ENCODE results near the gene MYLK2.
"Not testable (repeated sequence)": the region's sequence is repeated elsewhere in the genome, so short reads cannot be mapped to it uniquely, and the experiment has no call there.

Gene MYLK2

GRCh38 chr20:31826074-31826473 is 6.9 kb downstream of the MYLK2 start:
- ATAC-seq = no peak
- no peak for TF ChIP-seq CSDC2 (CRISPR knock-in tag; IDR thresholded peaks at IDR 0.05)

DNA sequence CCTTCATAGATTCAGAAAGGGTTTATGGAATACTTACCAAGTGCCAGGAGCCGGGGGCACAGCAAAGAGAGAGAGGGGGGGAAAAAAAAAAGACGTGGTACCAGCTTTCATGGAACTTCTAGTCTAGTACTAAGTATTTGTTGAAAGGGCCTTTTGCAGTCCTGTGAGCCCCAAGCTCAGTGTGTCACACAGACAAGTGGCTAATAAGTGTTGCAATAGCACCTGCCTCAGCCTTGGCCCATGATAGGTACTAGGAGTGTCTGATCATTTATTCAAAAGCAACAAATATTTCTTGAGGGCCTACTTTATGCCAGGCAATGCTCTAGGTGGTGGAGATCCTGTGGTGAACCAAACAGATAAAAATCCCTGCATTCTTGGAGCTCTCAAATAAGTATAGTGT is 7.9 kb downstream of the MYLK2 start:
- ATAC-seq = no peak
- TF ChIP-seq SNAI2 (CRISPR knock-in tag; IDR thresholded peaks at IDR 0.05) = no peak
- no peak for TF ChIP-seq ZFP3 (CRISPR knock-in tag; IDR thresholded peaks at IDR 0.05)
- TF ChIP-seq ZNF8 (CRISPR knock-in tag; IDR thresholded peaks at IDR 0.05) = no peak
- no peak for TF ChIP-seq TCF4 (CRISPR knock-in tag; IDR thresholded peaks at IDR 0.05; ENCODE audit: borderline replicate concordance)
- TF ChIP-seq OSR1 (CRISPR knock-in tag; IDR thresholded peaks at IDR 0.05) = no peak
- TF ChIP-seq TOX (CRISPR knock-in tag; IDR thresholded peaks at IDR 0.05; ENCODE audit: borderline replicate concordance) = no peak
- no peak for TF ChIP-seq ARNTL (CRISPR knock-in tag; IDR thresholded peaks at IDR 0.05; ENCODE audit: borderline replicate concordance, low read depth)
- TF ChIP-seq CSDC2 (CRISPR knock-in tag; IDR thresholded peaks at IDR 0.05) = no peak
- TF ChIP-seq, protein P1, sequence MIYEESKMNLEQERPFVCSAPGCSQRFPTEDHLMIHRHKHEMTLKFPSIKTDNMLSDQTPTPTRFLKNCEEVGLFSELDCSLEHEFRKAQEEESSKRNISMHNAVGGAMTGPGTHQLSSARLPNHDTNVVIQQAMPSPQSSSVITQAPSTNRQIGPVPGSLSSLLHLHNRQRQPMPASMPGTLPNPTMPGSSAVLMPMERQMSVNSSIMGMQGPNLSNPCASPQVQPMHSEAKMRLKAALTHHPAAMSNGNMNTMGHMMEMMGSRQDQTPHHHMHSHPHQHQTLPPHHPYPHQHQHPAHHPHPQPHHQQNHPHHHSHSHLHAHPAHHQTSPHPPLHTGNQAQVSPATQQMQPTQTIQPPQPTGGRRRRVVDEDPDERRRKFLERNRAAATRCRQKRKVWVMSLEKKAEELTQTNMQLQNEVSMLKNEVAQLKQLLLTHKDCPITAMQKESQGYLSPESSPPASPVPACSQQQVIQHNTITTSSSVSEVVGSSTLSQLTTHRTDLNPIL (CRISPR knock-in tag; IDR thresholded peaks at IDR 0.05; ENCODE audit: low read depth) = no peak
- TF ChIP-seq ZFP30 (CRISPR knock-in tag; IDR thresholded peaks at IDR 0.05) = no peak
- no peak for TF ChIP-seq PATZ1 (CRISPR knock-in tag; IDR thresholded peaks at IDR 0.05; ENCODE audit: borderline replicate concordance)
- no peak for TF ChIP-seq BACH2 (CRISPR knock-in tag; IDR thresholded peaks at IDR 0.05; ENCODE audit: borderline replicate concordance)
- TF ChIP-seq RARB (CRISPR knock-in tag; IDR thresholded peaks at IDR 0.05) = no peak
- TF ChIP-seq, protein P2, sequence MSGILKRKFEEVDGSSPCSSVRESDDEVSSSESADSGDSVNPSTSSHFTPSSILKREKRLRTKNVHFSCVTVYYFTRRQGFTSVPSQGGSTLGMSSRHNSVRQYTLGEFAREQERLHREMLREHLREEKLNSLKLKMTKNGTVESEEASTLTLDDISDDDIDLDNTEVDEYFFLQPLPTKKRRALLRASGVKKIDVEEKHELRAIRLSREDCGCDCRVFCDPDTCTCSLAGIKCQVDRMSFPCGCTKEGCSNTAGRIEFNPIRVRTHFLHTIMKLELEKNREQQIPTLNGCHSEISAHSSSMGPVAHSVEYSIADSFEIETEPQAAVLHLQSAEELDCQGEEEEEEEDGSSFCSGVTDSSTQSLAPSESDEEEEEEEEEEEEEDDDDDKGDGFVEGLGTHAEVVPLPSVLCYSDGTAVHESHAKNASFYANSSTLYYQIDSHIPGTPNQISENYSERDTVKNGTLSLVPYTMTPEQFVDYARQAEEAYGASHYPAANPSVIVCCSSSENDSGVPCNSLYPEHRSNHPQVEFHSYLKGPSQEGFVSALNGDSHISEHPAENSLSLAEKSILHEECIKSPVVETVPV (CRISPR knock-in tag; IDR thresholded peaks at IDR 0.05) = no peak
- TF ChIP-seq ZNF565 (CRISPR knock-in tag; conservative IDR thresholded peaks at IDR 0.05; ENCODE audit: low read depth) = no peak
- no peak for TF ChIP-seq PPARA (CRISPR knock-in tag; IDR thresholded peaks at IDR 0.05; ENCODE audit: borderline replicate concordance)
- no peak for TF ChIP-seq ESRRG (CRISPR knock-in tag; IDR thresholded peaks at IDR 0.05)
- no peak for TF ChIP-seq GLIS3 (CRISPR knock-in tag; IDR thresholded peaks at IDR 0.05)

- not testable (repeated sequence) for ATAC-seq
Measured at GRCh38 chr20:31828016-31828415, 8.9 kb downstream of the MYLK2 start.

- TF ChIP-seq TSHZ2 (CRISPR knock-in tag; IDR thresholded peaks at IDR 0.05) (no peak), OSR1 (CRISPR knock-in tag; IDR thresholded peaks at IDR 0.05) (no peak), ZFP30 (CRISPR knock-in tag; IDR thresholded peaks at IDR 0.05) (no peak), ZNF8 (CRISPR knock-in tag; IDR thresholded peaks at IDR 0.05) (no peak), ZNF565 (CRISPR knock-in tag; conservative IDR thresholded peaks at IDR 0.05; ENCODE audit: low read depth) (no peak), TCF4 (CRISPR knock-in tag; IDR thresholded peaks at IDR 0.05; ENCODE audit: borderline replicate concordance) (no peak), TOX (CRISPR knock-in tag; IDR thresholded peaks at IDR 0.05; ENCODE audit: borderline replicate concordance) (no peak), ARNTL (CRISPR knock-in tag; IDR thresholded peaks at IDR 0.05; ENCODE audit: borderline replicate concordance, low read depth) (no peak), ISL1 (CRISPR knock-in tag; IDR thresholded peaks at IDR 0.05) (no peak), SNAI2 (CRISPR knock-in tag; IDR thresholded peaks at IDR 0.05) (no peak), POU6F1 (CRISPR knock-in tag; IDR thresholded peaks at IDR 0.05; ENCODE audit: borderline replicate concordance, low read depth) (no peak), ZNF70 (CRISPR knock-in tag; IDR thresholded peaks at IDR 0.05) (no peak), GLIS3 (CRISPR knock-in tag; IDR thresholded peaks at IDR 0.05) (no peak), ZFP3 (CRISPR knock-in tag; IDR thresholded peaks at IDR 0.05) (no peak), BACH2 (CRISPR knock-in tag; IDR thresholded peaks at IDR 0.05; ENCODE audit: borderline replicate concordance) (no peak), ZC3H10 (CRISPR knock-in tag; IDR thresholded peaks at IDR 0.05) (no peak), PPARA (CRISPR knock-in tag; IDR thresholded peaks at IDR 0.05; ENCODE audit: borderline replicate concordance) (no peak), CSDC2 (CRISPR knock-in tag; IDR thresholded peaks at IDR 0.05) (no peak)
- TF ChIP-seq, protein P1 (CRISPR knock-in tag; IDR thresholded peaks at IDR 0.05; ENCODE audit: low read depth) = no peak
- TF ChIP-seq, protein P2 (CRISPR knock-in tag; IDR thresholded peaks at IDR 0.05) = no peak
Measured at GRCh38 chr20:31829731-31830130, 10.6 kb downstream of the MYLK2 start.

More at GRCh38 chr20:31829731-31830130, 10.6 kb downstream of the MYLK2 start:
- no peak for ATAC-seq

Measured in SK-N-SH treated with all-trans-retinoic acid at 6 μM for 48 hours (cell line).